ENCODE results near the gene PDE4B.

DNA sequence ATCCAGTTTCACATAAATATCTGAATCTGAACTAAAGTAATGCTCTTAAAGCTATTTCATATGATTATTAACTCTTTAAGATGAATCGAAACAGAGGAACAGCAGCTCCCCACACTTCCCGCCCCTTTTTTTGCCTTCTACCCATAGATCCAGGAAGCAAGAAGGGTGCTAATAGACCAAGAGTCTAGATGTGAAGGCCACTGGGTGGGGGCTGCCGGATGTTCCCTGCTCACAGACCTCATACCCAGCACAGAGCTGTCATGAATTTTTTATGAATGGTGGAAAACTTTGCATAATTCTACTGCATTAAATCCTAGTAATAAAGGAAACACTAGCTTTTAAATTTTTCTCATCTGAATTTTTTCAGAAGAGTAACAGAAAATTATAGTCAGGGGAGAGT lies 457.4 kb downstream of the PDE4B start:
- TF ChIP-seq EP300 (IDR thresholded peaks at IDR 0.05): no peak
- TF ChIP-seq CTCF (IDR thresholded peaks at IDR 0.05): no peak
- no peak for TF ChIP-seq POLR2A (IDR thresholded peaks at IDR 0.05; ENCODE audit: low read depth)

All from esophagus muscularis mucosa (tissue), 4 donors.